ENCODE data around the gene CD160. TPM values are rescaled to one million over a fixed set of nuclear protein-coding genes. Genes with fewer than 3 reads are reported as not detected.
"Not testable (repeated sequence)": the region's sequence is repeated elsewhere in the genome, so short reads cannot be mapped to it uniquely, and the experiment has no call there.

Gene CD160
- total RNA-seq, 3 donors from 2014 or later, result 0.59 to 0.98 TPM; not detected in 1

DNA sequence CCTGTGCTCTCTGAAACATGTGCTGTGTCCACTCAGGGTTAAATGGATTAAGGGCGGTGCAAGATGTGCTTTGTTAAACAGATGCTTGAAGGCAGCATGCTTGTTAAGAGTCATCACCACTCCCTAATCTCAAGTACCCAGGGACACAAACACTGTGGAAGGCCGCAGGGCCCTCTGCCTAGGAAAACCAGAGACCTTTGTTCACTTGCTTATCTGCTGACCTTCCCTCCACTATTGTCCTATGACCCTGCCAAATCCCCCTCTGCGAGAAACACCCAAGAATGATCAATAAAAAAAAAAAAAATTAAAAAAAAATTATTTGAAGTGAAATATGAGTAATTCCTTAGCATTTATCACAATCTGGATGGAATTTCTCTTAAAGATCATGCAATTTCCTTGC is 45.8 kb downstream of the CD160 start:
- H3K27me3 ChIP-seq; H3K27ac ChIP-seq; DNase-seq (ENCODE audit: low spot score in 2 of 2); H3K4me3 ChIP-seq; H3K4me1 ChIP-seq; intact Hi-C loops (cut with DNase I; ENCODE audit: low total_unique reads); H3K36me3 ChIP-seq; H3K9me3 ChIP-seq: not testable (repeated sequence)

DNA sequence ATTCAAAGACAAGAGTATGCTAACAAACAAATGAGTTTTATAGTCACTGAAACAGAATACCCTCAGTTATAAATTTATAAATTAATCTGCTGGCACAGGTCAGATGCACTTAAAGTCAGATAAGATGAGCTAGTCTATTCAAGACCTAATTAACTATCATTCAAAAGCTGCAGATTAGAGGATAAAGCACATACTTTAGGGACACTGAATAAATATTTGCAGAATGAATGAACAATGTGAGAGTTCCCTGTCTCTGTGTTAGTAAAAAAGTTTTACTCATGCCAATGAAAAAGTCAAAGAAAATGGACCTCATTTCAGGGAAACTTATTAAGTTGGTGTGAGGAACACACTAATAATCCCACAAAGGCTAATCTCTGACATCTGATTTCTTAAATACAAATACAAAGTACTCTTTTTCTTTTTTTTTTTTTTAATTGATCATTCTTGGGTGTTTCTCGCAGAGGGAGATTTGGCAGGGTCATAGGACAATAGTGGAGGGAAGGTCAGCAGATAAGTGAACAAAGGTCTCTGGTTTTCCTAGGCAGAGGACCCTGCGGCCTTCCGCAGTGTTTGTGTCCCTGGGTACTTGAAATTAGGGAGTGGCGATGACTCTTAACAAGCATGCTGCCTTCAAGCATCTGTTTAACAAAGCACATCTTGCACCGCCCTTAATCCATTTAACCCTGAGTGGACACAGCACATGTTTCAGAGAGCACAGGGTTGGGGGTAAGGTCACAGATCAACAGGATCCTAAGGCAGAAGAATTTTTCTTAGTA is 46.5 kb downstream of the CD160 start:
- H3K9me3 ChIP-seq; H3K36me3 ChIP-seq; H3K27me3 ChIP-seq; intact Hi-C loops (cut with DNase I; ENCODE audit: low total_unique reads); DNase-seq (ENCODE audit: low spot score in 2 of 2); H3K27ac ChIP-seq; H3K4me3 ChIP-seq; H3K4me1 ChIP-seq: not testable (repeated sequence)

DNA sequence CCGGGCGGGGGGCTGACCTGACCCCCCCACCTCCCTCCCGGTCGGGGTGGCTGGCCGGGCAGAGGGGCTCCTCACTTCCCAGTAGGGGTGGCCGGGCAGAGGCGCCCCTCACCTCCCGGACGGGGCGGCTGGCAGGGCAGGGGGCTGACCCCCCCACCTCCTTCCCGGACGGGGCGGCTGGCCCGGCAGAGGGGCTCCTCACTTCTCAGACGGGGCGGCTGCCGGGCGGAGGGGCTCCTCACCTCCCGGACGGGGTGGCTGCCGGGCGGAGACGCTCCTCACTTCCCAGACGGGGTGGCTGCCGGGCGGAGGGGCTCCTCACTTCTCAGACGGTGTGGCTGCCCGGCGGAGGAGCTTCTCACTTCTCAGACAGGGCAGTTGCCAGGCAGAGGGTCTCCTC is 47.6 kb downstream of the CD160 start:
- intact Hi-C loops (cut with DNase I; ENCODE audit: low total_unique reads), result not testable (repeated sequence)

DNA sequence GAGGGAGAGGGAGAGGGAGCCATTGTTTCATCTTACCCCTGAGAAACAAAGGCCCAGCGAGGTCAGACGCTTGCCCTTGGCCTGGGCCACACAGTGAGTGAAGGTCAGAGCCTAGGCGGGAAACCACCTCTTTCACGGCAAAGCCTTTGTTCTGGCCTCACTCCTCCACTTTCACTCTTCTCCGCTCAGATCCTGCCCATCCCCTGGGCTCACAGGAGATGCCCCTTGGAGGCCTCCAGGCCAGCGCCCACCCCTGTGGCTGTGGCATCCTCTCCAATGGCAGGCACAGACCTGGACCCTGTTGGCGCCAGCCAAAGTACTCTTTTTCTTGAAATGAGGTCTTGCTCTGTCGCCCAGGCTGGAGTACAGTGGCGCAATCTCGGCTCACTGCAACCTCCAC is 48.7 kb downstream of the CD160 start:
- H3K4me3 ChIP-seq; H3K36me3 ChIP-seq; intact Hi-C loops (cut with DNase I; ENCODE audit: low total_unique reads); H3K27me3 ChIP-seq; H3K27ac ChIP-seq; H3K9me3 ChIP-seq; DNase-seq (ENCODE audit: low spot score in 2 of 2); H3K4me1 ChIP-seq: not testable (repeated sequence)

More for the DNA sequence above, 47.6 kb downstream of the CD160 start:
- not testable (repeated sequence) for H3K4me1 ChIP-seq; H3K9me3 ChIP-seq; H3K27me3 ChIP-seq; H3K27ac ChIP-seq; H3K36me3 ChIP-seq; H3K4me3 ChIP-seq; DNase-seq (ENCODE audit: low spot score in 2 of 2)

DNA sequence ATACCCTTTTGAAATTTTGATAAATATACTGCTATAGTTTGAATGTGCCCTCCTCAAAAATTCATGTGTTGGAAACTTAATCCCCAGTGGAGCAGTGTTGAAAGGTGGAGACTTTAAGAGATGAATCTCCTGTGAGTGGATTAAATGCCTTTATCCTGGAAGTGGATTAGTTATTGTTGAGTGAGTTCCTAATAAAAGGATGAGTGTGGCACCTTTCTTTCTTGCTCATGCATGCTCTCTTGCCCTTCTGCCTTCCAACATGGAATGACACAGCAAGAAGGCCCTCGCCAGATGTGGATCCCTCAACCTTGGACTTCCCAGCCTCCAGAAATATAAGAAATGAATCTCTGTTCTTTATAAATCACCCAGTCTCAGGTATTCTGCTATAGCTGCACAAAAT is 51.8 kb downstream of the CD160 start:
- no peak overlapping the region for H3K4me3 ChIP-seq
- H3K9me3 ChIP-seq, result no peaks in the 10 kb centered on the region
- no peaks in the 10 kb centered on the region for H3K4me1 ChIP-seq
- H3K27ac ChIP-seq, result no peak overlapping the region
- TF ChIP-seq POLR2A (IDR thresholded peaks at IDR 0.05) (no peak), POLR2AphosphoS5 (IDR thresholded peaks at IDR 0.05) (no peak)
- TF ChIP-seq, protein P1, sequence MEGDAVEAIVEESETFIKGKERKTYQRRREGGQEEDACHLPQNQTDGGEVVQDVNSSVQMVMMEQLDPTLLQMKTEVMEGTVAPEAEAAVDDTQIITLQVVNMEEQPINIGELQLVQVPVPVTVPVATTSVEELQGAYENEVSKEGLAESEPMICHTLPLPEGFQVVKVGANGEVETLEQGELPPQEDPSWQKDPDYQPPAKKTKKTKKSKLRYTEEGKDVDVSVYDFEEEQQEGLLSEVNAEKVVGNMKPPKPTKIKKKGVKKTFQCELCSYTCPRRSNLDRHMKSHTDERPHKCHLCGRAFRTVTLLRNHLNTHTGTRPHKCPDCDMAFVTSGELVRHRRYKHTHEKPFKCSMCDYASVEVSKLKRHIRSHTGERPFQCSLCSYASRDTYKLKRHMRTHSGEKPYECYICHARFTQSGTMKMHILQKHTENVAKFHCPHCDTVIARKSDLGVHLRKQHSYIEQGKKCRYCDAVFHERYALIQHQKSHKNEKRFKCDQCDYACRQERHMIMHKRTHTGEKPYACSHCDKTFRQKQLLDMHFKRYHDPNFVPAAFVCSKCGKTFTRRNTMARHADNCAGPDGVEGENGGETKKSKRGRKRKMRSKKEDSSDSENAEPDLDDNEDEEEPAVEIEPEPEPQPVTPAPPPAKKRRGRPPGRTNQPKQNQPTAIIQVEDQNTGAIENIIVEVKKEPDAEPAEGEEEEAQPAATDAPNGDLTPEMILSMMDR (IDR thresholded peaks at IDR 0.05), result no peak
- no peaks in the 10 kb centered on the region for H3K27me3 ChIP-seq
- H3K36me3 ChIP-seq, result no peaks in the 10 kb centered on the region
- intact Hi-C loops (cut with DNase I; ENCODE audit: low total_unique reads), result no loop called here
- DNase-seq (ENCODE audit: low spot score in 2 of 2), result no peak

DNA sequence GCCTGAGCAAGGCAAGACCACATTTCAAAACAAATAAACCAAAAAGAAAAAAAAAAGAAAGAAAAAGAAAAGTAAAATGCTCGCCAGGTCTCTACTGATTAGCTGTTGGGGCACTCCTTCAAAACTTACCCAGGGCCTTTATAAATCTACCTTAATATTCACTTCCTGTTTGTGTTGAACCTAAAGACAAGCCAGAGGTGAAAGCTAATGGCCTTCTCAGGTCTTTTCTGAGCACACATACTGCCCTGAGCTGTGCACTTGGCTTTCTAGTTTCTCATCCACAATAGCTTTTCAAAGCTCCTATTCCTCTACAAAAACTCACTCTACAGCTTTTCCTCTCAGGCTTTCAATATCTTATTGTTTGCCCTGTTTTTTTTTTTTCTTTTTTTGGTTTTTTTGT is 54.1 kb downstream of the CD160 start:
- no peak overlapping the region for H3K4me3 ChIP-seq
- no peak overlapping the region for H3K27ac ChIP-seq
- intact Hi-C loops (cut with DNase I; ENCODE audit: low total_unique reads), result no loop called here
- H3K9me3 ChIP-seq, result no peaks in the 10 kb centered on the region
- H3K4me1 ChIP-seq, result no peaks in the 10 kb centered on the region
- DNase-seq (ENCODE audit: low spot score in 2 of 2), result no peak
- no peaks in the 10 kb centered on the region for H3K27me3 ChIP-seq
- H3K36me3 ChIP-seq, result no peaks in the 10 kb centered on the region
- TF ChIP-seq POLR2AphosphoS5 (IDR thresholded peaks at IDR 0.05), result no peak
- TF ChIP-seq, protein P1 (IDR thresholded peaks at IDR 0.05), result no peak
- no peak for TF ChIP-seq POLR2A (IDR thresholded peaks at IDR 0.05)

DNA sequence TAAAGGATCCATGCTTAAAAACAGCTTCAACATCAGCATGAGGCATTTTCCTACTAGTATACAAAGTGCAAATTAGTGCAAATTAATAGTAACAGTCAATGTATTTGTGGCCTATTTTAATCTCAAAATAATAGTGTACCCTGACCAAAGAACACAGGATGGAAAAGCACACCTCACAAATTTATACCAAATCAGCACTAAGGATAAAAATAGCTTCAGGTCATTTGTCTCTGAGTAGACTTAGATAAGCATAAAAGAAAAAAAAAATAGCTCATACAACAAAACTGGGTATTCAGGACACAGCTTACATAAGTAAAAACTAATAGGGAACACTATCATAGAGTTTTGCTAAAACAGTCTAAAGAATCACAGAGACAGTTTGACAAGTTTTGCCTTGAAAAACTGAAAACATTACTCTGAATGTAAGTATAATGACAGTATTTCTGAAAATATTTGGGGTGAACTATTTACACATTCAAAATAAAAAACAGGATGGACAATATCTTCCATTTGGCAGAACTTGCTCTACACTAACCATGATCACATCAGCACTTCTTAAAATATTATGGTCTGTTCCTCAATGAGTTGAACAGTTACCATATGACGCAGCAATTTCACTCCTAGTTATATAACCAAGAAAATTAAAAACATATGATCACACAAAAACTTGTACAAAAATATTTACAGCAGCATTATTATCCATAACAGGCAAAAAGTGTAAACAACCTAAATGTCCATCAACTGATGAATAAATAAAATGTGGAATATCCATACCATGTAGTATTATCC is 58.3 kb downstream of the CD160 start:
- no peaks in the 10 kb centered on the region for H3K36me3 ChIP-seq
- H3K27me3 ChIP-seq, result no peaks in the 10 kb centered on the region
- H3K9me3 ChIP-seq, result no peaks in the 10 kb centered on the region
- no peak for DNase-seq (ENCODE audit: low spot score in 2 of 2)
- H3K4me1 ChIP-seq, result no peaks in the 10 kb centered on the region
- no peak overlapping the region for H3K27ac ChIP-seq
- intact Hi-C loops (cut with DNase I; ENCODE audit: low total_unique reads), result no loop called here
- TF ChIP-seq, protein P1 (IDR thresholded peaks at IDR 0.05), result no peak
- TF ChIP-seq POLR2A (IDR thresholded peaks at IDR 0.05), result no peak
- no peak for TF ChIP-seq POLR2AphosphoS5 (IDR thresholded peaks at IDR 0.05)
- no peak overlapping the region for H3K4me3 ChIP-seq

All from breast epithelium (tissue), 4 donors.